ENCODE data around the gene FAM210B.

DNA sequence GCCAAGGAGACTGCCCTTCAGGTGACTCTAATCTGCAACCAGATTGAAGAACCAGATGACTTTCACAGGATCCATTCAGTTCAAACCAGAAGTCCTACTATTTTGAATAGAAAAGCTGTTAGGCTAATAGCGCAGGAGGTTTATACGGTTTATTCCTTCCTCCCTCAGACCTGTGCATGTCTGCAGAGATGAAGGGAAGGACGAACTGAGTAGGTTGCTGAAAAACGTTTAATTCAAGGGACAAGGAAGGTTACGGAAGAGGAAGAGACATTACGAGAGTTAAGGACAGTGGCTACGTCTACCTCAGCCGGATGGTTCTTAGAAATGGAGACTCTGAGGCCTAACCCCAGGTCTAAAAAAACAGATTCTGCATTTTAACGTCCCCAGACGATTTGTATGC is 32.3 kb downstream of the FAM210B start:
- TF ChIP-seq EZH2phosphoT487 (IDR thresholded peaks at IDR 0.05; ENCODE audit: low read length) (no peak), CTCF (IDR thresholded peaks at IDR 0.05; ENCODE audit: low read length) (no peak), EZH2 (optimal IDR thresholded peaks at IDR 0.05; ENCODE audit: low read depth, low read length) (no peak)
